ENCODE data around the gene USP9X.

GRCh38 chrX:41118156-41118555 is 32.9 kb downstream of the USP9X start:
- TF ChIP-seq CTCF (IDR thresholded peaks at IDR 0.05; ENCODE audit: insufficient read depth, low read length, poor library complexity, severe bottlenecking) (no peak), EZH2phosphoT487 (conservative IDR thresholded peaks at IDR 0.05; ENCODE audit: low read length) (no peak)
